Neutrophil (primary cell): ENCODE data around the gene HBA1.

Experiments
- H3K27ac ChIP-seq: fragments of 200-600 bp; sonication (generic); 2 replicates; pipeline ENCODE4 v1.5.1; 2016; ENCODE audit warnings: mild to moderate bottlenecking, moderate library complexity
- H3K27me3 ChIP-seq: fragments of 200-600 bp; sonication (generic); 2 replicates; pipeline ENCODE4 v1.6.0; 2016; ENCODE audit warnings: mild to moderate bottlenecking
- H3K36me3 ChIP-seq: fragments of 200-600 bp; sonication (generic); 2 replicates; pipeline ENCODE4 v1.5.1; 2017
- H3K4me1 ChIP-seq, 2 experiments: fragments of 200-600 bp in 1 of 2; sonication (generic) in 1 of 2; 1 replicate in 1 of 2; 2 replicates in 1 of 2; pipeline versions ENCODE4 v1.5.1 to v1.6.1; 2013 to 2016; ENCODE audit warnings: low read depth in 1 of 2, low read length in 1 of 2, mild to moderate bottlenecking in 1 of 2, moderate library complexity in 1 of 2; ENCODE audit not compliant: control insufficient read depth in 1 of 2, insufficient read depth in 1 of 2
- H3K4me3 ChIP-seq, 2 experiments: fragments of 200-600 bp in 1 of 2; sonication (generic) in 1 of 2; 1 replicate in 1 of 2; 2 replicates in 1 of 2; pipeline ENCODE4 v1.5.1; 2013 to 2016; ENCODE audit warnings: low read depth in 1 of 2, low read length in 1 of 2, mild to moderate bottlenecking in 1 of 2, moderate library complexity in 1 of 2
- H3K9me3 ChIP-seq: fragments of 200-600 bp; sonication (generic); 2 replicates; pipeline ENCODE4 v1.5.1; 2016
- CTCF ChIP-seq: fragments of 200-600 bp; sonication (generic); IDR thresholded peaks from 2 replicates; pipeline ENCODE4 v1.5.1; 2016; ENCODE audit warnings: antibody characterized with exemption

Gene HBA1

GRCh38 chr16:180681-181564 lies 4.4 kb downstream of the HBA1 start:
- Histone ChIP-seq H3K27me3 (peaks cover 58% of the 10 kb centered on the region), H3K4me3 (peak overlapping the region in 1 of 2 experiments; percentile 53), H3K9me3 (no peaks in the 10 kb centered on the region), H3K27ac (no peak overlapping the region), H3K4me1 (peaks cover 6 to 16% of the 10 kb centered on the region in 2 experiments), H3K36me3 (peaks cover 15% of the 10 kb centered on the region)
- TF ChIP-seq CTCF, result no peak

GRCh38 chr16:181565-182021 lies 5.1 kb downstream of the HBA1 start:
- Histone ChIP-seq H3K4me1 (peaks cover 6 to 16% of the 10 kb centered on the region in 2 experiments), H3K4me3 (peak overlapping the region in 1 of 2 experiments; percentile 53)
- peak; percentile 94 for TF ChIP-seq CTCF

GRCh38 chr16:183005-183404 lies 6.5 kb downstream of the HBA1 start:
- Histone ChIP-seq H3K4me3 (no peak overlapping the region), H3K27me3 (peaks cover 41% of the 10 kb centered on the region)
- TF ChIP-seq CTCF, result no peak

More at GRCh38 chr16:181565-182021, 5.1 kb downstream of the HBA1 start:
- Histone ChIP-seq H3K27ac (no peak overlapping the region), H3K9me3 (no peaks in the 10 kb centered on the region), H3K27me3 (peaks cover 53% of the 10 kb centered on the region), H3K36me3 (peaks cover 15% of the 10 kb centered on the region)

GRCh38 chr16:185213-185612 lies 8.7 kb downstream of the HBA1 start:
- Histone ChIP-seq H3K4me3 (no peak overlapping the region), H3K36me3 (peaks cover 45% of the 10 kb centered on the region), H3K27me3 (peaks cover 19% of the 10 kb centered on the region), H3K27ac (no peak overlapping the region), H3K4me1 (peaks cover 6 to 14% of the 10 kb centered on the region in 2 experiments), H3K9me3 (no peaks in the 10 kb centered on the region)
- TF ChIP-seq CTCF, result no peak

More at GRCh38 chr16:183005-183404, 6.5 kb downstream of the HBA1 start:
- no peak overlapping the region for H3K27ac ChIP-seq
- H3K36me3 ChIP-seq, result peaks cover 24% of the 10 kb centered on the region
- H3K4me1 ChIP-seq, result peaks cover 6 to 16% of the 10 kb centered on the region in 2 experiments
- H3K9me3 ChIP-seq, result no peaks in the 10 kb centered on the region

GRCh38 chr16:185691-186090 lies 9.2 kb downstream of the HBA1 start:
- no peak for TF ChIP-seq CTCF
- Histone ChIP-seq H3K4me1 (peaks cover 6 to 9% of the 10 kb centered on the region in 2 experiments), H3K9me3 (no peaks in the 10 kb centered on the region), H3K27ac (no peak overlapping the region), H3K4me3 (no peak overlapping the region), H3K36me3 (peaks cover 50% of the 10 kb centered on the region), H3K27me3 (peaks cover 14% of the 10 kb centered on the region)
